ENCODE measurements around the gene ESF1. TPM values are rescaled to one million over a fixed set of nuclear protein-coding genes. Genes with fewer than 3 reads are reported as not detected.

ESF1 gene
- total and polyA plus RNA-seq, 10 of the 15 experiments (the other 5 are each of a cell fraction or from before 2014, with no cell fraction given) = 9.2 to 36.2 (median 18.4) TPM

GRCh38 chr20:13771853-13772453 is 12.8 kb downstream of the ESF1 start (continued):
- no peak for TF ChIP-seq ZNF274 (IDR thresholded peaks at IDR 0.05; ENCODE audit: insufficient read depth, insufficient read length)
- 0 out of 2 replicates have a peak, but pooled peaks have one; percentile 40 for TF ChIP-seq ZNF384 (IDR thresholded peaks at IDR 0.05; ENCODE audit: borderline replicate concordance, low read depth, low read length)
- TF ChIP-seq USF1 (IDR thresholded peaks at IDR 0.05; ENCODE audit: borderline replicate concordance, extremely low read length, insufficient read depth, low read depth, low read length) = no peak
- no peak for TF ChIP-seq RELA (IDR thresholded peaks at IDR 0.05; ENCODE audit: borderline replicate concordance, partially characterized antibody)
- peak; percentile 53 for TF ChIP-seq RAD21 (IDR thresholded peaks at IDR 0.05; ENCODE audit: insufficient read depth, low read depth, low read length)
- no peak for TF ChIP-seq E4F1 (IDR thresholded peaks at IDR 0.05; ENCODE audit: borderline replicate concordance, partially characterized antibody)
- no peak for TF ChIP-seq NFYA (IDR thresholded peaks at IDR 0.05; ENCODE audit: borderline replicate concordance, low read depth, low read length)
- no peak for TF ChIP-seq MAX (IDR thresholded peaks at IDR 0.05; ENCODE audit: low read depth, low read length)
- TF ChIP-seq HCFC1 (IDR thresholded peaks at IDR 0.05; ENCODE audit: low read length) = no peak
- no peak for TF ChIP-seq YY1 (IDR thresholded peaks at IDR 0.05; ENCODE audit: low read depth, low read length)
- TF ChIP-seq PKNOX1 (IDR thresholded peaks at IDR 0.05) = no peak
- no peak for TF ChIP-seq STAT1 (conservative IDR thresholded peaks at IDR 0.05)
- TF ChIP-seq JUND (IDR thresholded peaks at IDR 0.05; ENCODE audit: low read depth, low read length) = no peak
- TF ChIP-seq RCOR1 (conservative IDR thresholded peaks at IDR 0.05; ENCODE audit: low read depth, low read length) = no peak

Data from GM12878 (cell line).